PC-3 (cell line): ENCODE data around the gene KCNQ1.

Experiments
- EZH2 ChIP-seq: fragments of 300-600 bp; sonication (generic); IDR thresholded peaks from one replicate; pipeline ENCODE4 v1.6.1; 2017; ENCODE audit warnings: antibody characterized with exemption, mild to moderate bottlenecking, low read length; ENCODE audit not compliant: unreplicated experiment
- EZH2phosphoT487 ChIP-seq: fragments of 300-600 bp; sonication (generic); IDR thresholded peaks from 2 replicates; pipeline ENCODE4 v1.6.1; 2018; ENCODE audit warnings: mild to moderate bottlenecking, antibody characterized with exemption, low read length, borderline replicate concordance

DNA sequence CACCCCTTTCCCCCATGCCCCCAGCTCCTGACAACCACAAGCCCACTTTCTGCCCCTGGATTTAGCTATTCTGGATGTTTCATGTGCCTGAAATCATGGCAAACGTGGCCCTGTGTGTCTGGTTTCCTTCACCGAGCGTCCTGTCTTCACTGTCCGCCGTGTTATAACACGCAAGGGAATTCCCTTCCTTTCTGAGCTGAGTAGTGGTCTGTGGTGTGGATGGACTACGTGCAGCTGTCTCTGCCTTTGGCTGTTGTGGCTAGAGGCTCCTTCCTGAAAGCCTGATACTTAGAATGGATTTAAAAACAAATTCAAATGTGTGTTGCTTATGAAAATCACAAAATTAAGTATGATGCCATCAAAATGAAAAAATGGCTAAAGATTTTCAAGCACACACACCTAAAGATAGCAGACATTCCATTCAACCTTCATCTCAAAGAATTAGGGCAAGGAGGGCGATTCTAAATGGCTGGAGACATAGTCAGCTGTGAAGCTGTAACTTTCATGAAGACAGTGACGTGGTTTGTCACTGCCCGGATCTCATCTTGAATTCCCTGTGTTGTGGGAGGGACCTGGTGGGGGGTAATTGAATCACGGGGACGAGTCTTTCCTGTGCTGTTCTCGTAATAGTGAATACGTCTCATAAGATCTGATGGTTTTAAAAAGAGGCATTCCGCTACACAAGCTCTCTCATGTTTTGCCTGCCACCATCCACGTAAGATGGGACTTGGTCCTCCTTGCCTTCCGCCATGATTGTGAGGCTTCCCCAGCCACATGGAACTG lies 30.5 kb downstream of the KCNQ1 start:
- TF ChIP-seq EZH2 (no peak), EZH2phosphoT487 (no peak)
